Keratinocyte (primary cell): ENCODE results near the gene TSLP. TPM values are rescaled to one million over a fixed set of nuclear protein-coding genes. Genes with fewer than 3 reads are reported as not detected.

ENCODE experiments used
- DNase-seq: peaks from one replicate; pipeline ENCODE4 v3.0.0-alpha.2; 2011; ENCODE audit warnings: low read depth, missing footprints, low spot score
- FAIRE-seq: peaks from 2 replicates; lab custom pipeline; 2011; peaks lifted over from hg19 to GRCh38; lab: Jason Lieb, UNC
- H2AFZ ChIP-seq: 2 replicates; pipeline ENCODE4 v1.6.0; 2012; ENCODE audit warnings: low read length, control low read depth, inconsistent platforms; ENCODE audit not compliant: control insufficient read depth
- H3K27ac ChIP-seq: 2 replicates; pipeline ENCODE4 v1.5.1; 2011; ENCODE audit warnings: low read length; ENCODE audit not compliant: control insufficient read depth, insufficient read depth
- H3K27me3 ChIP-seq: 3 replicates; pipeline ENCODE4 v1.6.0; 2011; ENCODE audit warnings: low read length; ENCODE audit not compliant: control insufficient read depth, insufficient read depth; ENCODE audit errors: extremely low read depth
- H3K36me3 ChIP-seq, 2 experiments: 2 replicates in 1 of 2; 3 replicates in 1 of 2; pipeline ENCODE4 v1.5.1; 2011; ENCODE audit warnings: low read length in 2 of 2, mild to moderate bottlenecking in 1 of 2; ENCODE audit not compliant: control insufficient read depth in 2 of 2, insufficient read depth in 2 of 2; ENCODE audit errors: extremely low read depth in 1 of 2
- H3K4me1 ChIP-seq: 3 replicates; pipeline ENCODE4 v1.5.1; 2011; ENCODE audit warnings: low read length; ENCODE audit not compliant: control insufficient read depth, insufficient read depth; ENCODE audit errors: extremely low read depth
- H3K4me2 ChIP-seq: 3 replicates; pipeline ENCODE4 v1.6.0; 2011; ENCODE audit warnings: low read depth, low read length; ENCODE audit not compliant: control insufficient read depth, insufficient read depth; ENCODE audit errors: extremely low read depth
- H3K4me3 ChIP-seq, 3 experiments: fragments of 200-600 bp in 1 of 3; sonication (generic) in 1 of 3; 2 replicates in 2 of 3; 3 replicates in 1 of 3; pipeline ENCODE4 v1.5.1; 2011 to 2016; ENCODE audit warnings: low read length in 3 of 3, mild to moderate bottlenecking in 3 of 3, control low read depth in 2 of 3, inconsistent platforms in 1 of 3, low read depth in 1 of 3, mixed read lengths in 1 of 3, mixed run types in 1 of 3, moderate library complexity in 1 of 3; ENCODE audit not compliant: control insufficient read depth in 2 of 3, insufficient read depth in 2 of 3; ENCODE audit errors: extremely low read depth in 1 of 3
- H3K79me2 ChIP-seq: 2 replicates; pipeline ENCODE4 v1.6.0; 2012; ENCODE audit warnings: low read length; ENCODE audit not compliant: control insufficient read depth, insufficient read depth
- H3K9ac ChIP-seq: 3 replicates; pipeline ENCODE4 v1.6.0; 2011; ENCODE audit warnings: low read length; ENCODE audit not compliant: control insufficient read depth, insufficient read depth; ENCODE audit errors: extremely low read depth
- H3K9me1 ChIP-seq: 3 replicates; pipeline ENCODE4 v1.6.0; 2011; ENCODE audit warnings: low read length; ENCODE audit not compliant: control insufficient read depth, insufficient read depth; ENCODE audit errors: extremely low read depth
- H3K9me3 ChIP-seq: 2 replicates; pipeline ENCODE4 v1.5.1; 2012; ENCODE audit warnings: low read depth, low read length; ENCODE audit not compliant: control insufficient read depth
- H4K20me1 ChIP-seq: 3 replicates; pipeline ENCODE4 v1.6.0; 2011; ENCODE audit warnings: low read length; ENCODE audit not compliant: control insufficient read depth, insufficient read depth; ENCODE audit errors: extremely low read depth
- EZH2 ChIP-seq: IDR thresholded peaks from one replicate; pipeline ENCODE4 v1.6.1; 2012; ENCODE audit warnings: inconsistent platforms, mild to moderate bottlenecking, low read length, moderate library complexity
- dilution Hi-C: fragments of 300-500 bp; cut with MboI; formaldehyde crosslinking; loops from one replicate; pipeline ENCODE4 v1.7.0; 2020; ENCODE audit warnings: low sequenced_read_pairs; ENCODE audit not compliant: extremely low pct_ligation_motif_present
- polyA plus RNA-seq, 5 experiments: library from polyadenylated mRNA; depleted of rRNA in 3 of 5; stranded (reverse) in 3 of 5; stranded (forward) in 1 of 5; unstranded in 1 of 5; fragments of >200 nt; gene quantifications; 1 replicate in 1 of 5; 2 replicates in 3 of 5; 3 replicates in 1 of 5; pipeline versions ENCODE4 v1.2.1 to v1.2.3, GENCODE V29; 2011 to 2012; ENCODE audit warnings: missing spikeins in 2 of 5, low read depth in 1 of 5, low replicate concordance in 1 of 5
- TF ChIP-seq, protein P1 (sequence below), 3 experiments: IDR thresholded peaks in 1 of 3; conservative IDR thresholded peaks in 1 of 3; optimal IDR thresholded peaks in 1 of 3; 2 replicates in 2 of 3; 3 replicates in 1 of 3; pipeline versions ENCODE3 to v1.5.1; 2011; ENCODE audit warnings: low read length in 3 of 3, mild to moderate bottlenecking in 3 of 3, moderate library complexity in 2 of 3, control low read depth in 1 of 3, inconsistent platforms in 1 of 3; ENCODE audit not compliant: insufficient read depth in 2 of 3; ENCODE audit errors: extremely low read depth in 1 of 3

The TSLP gene
- polyA plus RNA-seq, 1 donor (not counting 4 experiments of a cell fraction or from before 2014, with no cell fraction given) = 1.1 TPM

DNA sequence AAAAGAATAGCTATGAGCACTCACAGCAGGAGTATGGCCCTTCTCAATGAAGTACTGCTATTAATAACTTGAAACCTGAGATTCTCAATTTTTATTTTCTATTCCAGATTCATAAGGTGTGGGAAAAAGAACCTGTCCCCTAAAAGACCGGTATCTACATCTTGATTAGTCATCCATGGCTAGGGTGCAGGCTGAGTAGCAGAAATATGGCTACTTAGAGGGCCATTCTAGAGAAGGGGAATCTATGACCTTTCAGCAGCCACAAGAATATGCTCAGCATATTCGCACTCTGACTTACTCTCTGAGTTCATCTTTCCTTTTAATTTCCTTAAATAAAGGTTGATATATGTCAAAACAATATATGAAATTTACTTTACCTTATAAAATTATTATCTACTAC, 48.3 kb downstream of the TSLP start:
- Histone ChIP-seq H3K4me1 (peaks cover 16% of the 10 kb centered on the region), H3K27me3 (no peaks in the 10 kb centered on the region), H3K4me2 (no peak overlapping the region), H3K9me3 (no peaks in the 10 kb centered on the region), H3K79me2 (peaks cover 2% of the 10 kb centered on the region), H3K27ac (no peak overlapping the region), H4K20me1 (no peaks in the 10 kb centered on the region), H3K4me3 (no peak overlapping the region), H3K36me3 (peaks cover 0 to 14% of the 10 kb centered on the region in 2 experiments), H3K9me1 (no peaks in the 10 kb centered on the region), H3K9ac (no peak overlapping the region), H2AFZ (no peak overlapping the region)
- DNase-seq = no peak
- no peak for FAIRE-seq
- no peak for TF ChIP-seq EZH2
- TF ChIP-seq, protein P1, sequence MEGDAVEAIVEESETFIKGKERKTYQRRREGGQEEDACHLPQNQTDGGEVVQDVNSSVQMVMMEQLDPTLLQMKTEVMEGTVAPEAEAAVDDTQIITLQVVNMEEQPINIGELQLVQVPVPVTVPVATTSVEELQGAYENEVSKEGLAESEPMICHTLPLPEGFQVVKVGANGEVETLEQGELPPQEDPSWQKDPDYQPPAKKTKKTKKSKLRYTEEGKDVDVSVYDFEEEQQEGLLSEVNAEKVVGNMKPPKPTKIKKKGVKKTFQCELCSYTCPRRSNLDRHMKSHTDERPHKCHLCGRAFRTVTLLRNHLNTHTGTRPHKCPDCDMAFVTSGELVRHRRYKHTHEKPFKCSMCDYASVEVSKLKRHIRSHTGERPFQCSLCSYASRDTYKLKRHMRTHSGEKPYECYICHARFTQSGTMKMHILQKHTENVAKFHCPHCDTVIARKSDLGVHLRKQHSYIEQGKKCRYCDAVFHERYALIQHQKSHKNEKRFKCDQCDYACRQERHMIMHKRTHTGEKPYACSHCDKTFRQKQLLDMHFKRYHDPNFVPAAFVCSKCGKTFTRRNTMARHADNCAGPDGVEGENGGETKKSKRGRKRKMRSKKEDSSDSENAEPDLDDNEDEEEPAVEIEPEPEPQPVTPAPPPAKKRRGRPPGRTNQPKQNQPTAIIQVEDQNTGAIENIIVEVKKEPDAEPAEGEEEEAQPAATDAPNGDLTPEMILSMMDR (optimal IDR thresholded peaks at IDR 0.05 in 1 of 3, IDR thresholded peaks at IDR 0.05 in 1 of 3, conservative IDR thresholded peaks at IDR 0.05 in 1 of 3; ENCODE audit: extremely low read depth in 1 of 3, insufficient read depth in 2 of 3, low read length in 3 of 3) = no peak
- dilution Hi-C loops = no loop called here

DNA sequence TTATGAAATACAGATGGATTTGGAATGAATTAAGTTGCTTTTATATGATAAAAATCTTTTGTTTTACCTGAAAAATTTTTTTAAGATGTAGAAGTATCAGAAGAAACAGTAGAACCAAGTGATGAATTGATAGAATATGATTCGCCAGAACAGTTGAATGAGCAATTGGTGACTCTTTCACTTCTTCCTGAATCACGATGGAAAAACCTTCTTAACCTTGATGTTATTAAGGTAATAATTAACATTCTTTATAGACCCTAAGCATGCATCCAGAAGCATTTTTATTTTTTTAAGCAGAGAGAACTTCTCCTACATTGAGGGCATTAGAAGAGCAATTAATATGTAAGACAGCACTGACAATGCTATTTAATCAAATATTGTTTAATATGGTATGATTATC, 49.4 kb downstream of the TSLP start:
- no peaks in the 10 kb centered on the region for H3K9me1 ChIP-seq
- dilution Hi-C loops = no loop called here
- FAIRE-seq (no peak), DNase-seq (no peak)
- H3K4me2 ChIP-seq = no peak overlapping the region
- H2AFZ ChIP-seq = no peak overlapping the region
- H3K27ac ChIP-seq = no peak overlapping the region
- no peak overlapping the region for H3K4me3 ChIP-seq
- TF ChIP-seq, protein P1 (optimal IDR thresholded peaks at IDR 0.05 in 1 of 3, IDR thresholded peaks at IDR 0.05 in 1 of 3, conservative IDR thresholded peaks at IDR 0.05 in 1 of 3; ENCODE audit: extremely low read depth in 1 of 3, insufficient read depth in 2 of 3, low read length in 3 of 3) = no peak
- TF ChIP-seq EZH2 = no peak
- H3K79me2 ChIP-seq = peaks cover 4% of the 10 kb centered on the region
- H3K9me3 ChIP-seq = no peaks in the 10 kb centered on the region
- H3K36me3 ChIP-seq = peaks cover 3 to 10% of the 10 kb centered on the region in 2 experiments
- no peaks in the 10 kb centered on the region for H4K20me1 ChIP-seq
- H3K4me1 ChIP-seq = peaks cover 16% of the 10 kb centered on the region
- no peaks in the 10 kb centered on the region for H3K27me3 ChIP-seq
- H3K9ac ChIP-seq = no peak overlapping the region
